ENCODE data around the gene ATP8B4.

ATP8B4 gene

GRCh38 chr15:49847423-49848281 is 271.4 kb downstream of the ATP8B4 start:
- DNase-seq: no peak

- DNase-seq: no peak
Measured at GRCh38 chr15:49844390-49844789, 274.6 kb downstream of the ATP8B4 start.

- no peak for DNase-seq
Measured at GRCh38 chr15:49843725-49844124, 275.3 kb downstream of the ATP8B4 start.

- DNase-seq: no peak
Measured at GRCh38 chr15:49842031-49842730, 276.9 kb downstream of the ATP8B4 start.

GRCh38 chr15:49832511-49832910 is 286.5 kb downstream of the ATP8B4 start:
- no peak for DNase-seq

GRCh38 chr15:49831206-49831965 is 287.6 kb downstream of the ATP8B4 start:
- no peak for DNase-seq

- no peak for DNase-seq
Measured at GRCh38 chr15:49830391-49830790, 288.6 kb downstream of the ATP8B4 start.

GRCh38 chr15:49827311-49827710 is 291.7 kb downstream of the ATP8B4 start:
- no peak for DNase-seq

GRCh38 chr15:49826640-49827234 is 292.3 kb downstream of the ATP8B4 start:
- no peak for DNase-seq

- DNase-seq: no peak
Measured at GRCh38 chr15:49824775-49825099, 294.3 kb downstream of the ATP8B4 start.

GRCh38 chr15:49823987-49824774 is 294.9 kb downstream of the ATP8B4 start:
- no peak for DNase-seq

GRCh38 chr15:49817100-49817499 is 301.9 kb downstream of the ATP8B4 start:
- no peak for DNase-seq

GRCh38 chr15:49815950-49816349 is 303.1 kb downstream of the ATP8B4 start:
- DNase-seq: no peak

- no peak for DNase-seq
Measured at GRCh38 chr15:49815526-49815925, 303.5 kb downstream of the ATP8B4 start.

- no peak for DNase-seq
Measured at GRCh38 chr15:49814709-49815108, 304.3 kb downstream of the ATP8B4 start.

GRCh38 chr15:49813625-49814024 is 305.4 kb downstream of the ATP8B4 start:
- no peak for DNase-seq

GRCh38 chr15:49810720-49811119 is 308.3 kb downstream of the ATP8B4 start:
- DNase-seq: no peak

- DNase-seq: no peak
Measured at GRCh38 chr15:49809894-49810609, 309.0 kb downstream of the ATP8B4 start.

- DNase-seq: no peak
Measured at GRCh38 chr15:49808341-49808740, 310.7 kb downstream of the ATP8B4 start.
